HUES48 (cell line): ENCODE measurements around the gene TEAD1.
A peak's percentile ranks its signal among the peaks of the same experiment; 100 is the strongest.

Experiments
- H3K27ac ChIP-seq: one replicate; pipeline ENCODE4 v1.7.0; 2013; ENCODE audit warnings: low read depth, low read length, inconsistent platforms
- H3K27me3 ChIP-seq: 2 replicates; pipeline ENCODE4 v1.6.1; 2013; ENCODE audit warnings: mild to moderate bottlenecking, low read length; ENCODE audit not compliant: control insufficient read depth, insufficient read depth
- H3K36me3 ChIP-seq: 2 replicates; pipeline ENCODE4 v1.6.1; 2013; ENCODE audit warnings: low read length; ENCODE audit not compliant: control insufficient read depth, insufficient read depth
- H3K4me1 ChIP-seq: 2 replicates; pipeline ENCODE4 v1.6.1; 2013; ENCODE audit warnings: mild to moderate bottlenecking, low read length; ENCODE audit not compliant: control insufficient read depth, insufficient read depth
- H3K4me3 ChIP-seq: 2 replicates; pipeline ENCODE4 v1.5.1; 2013; ENCODE audit warnings: mild to moderate bottlenecking, low read depth, low read length
- H3K9ac ChIP-seq: 2 replicates; pipeline ENCODE4 v1.6.1; 2013; ENCODE audit warnings: mild to moderate bottlenecking, low read depth, low read length, moderate library complexity
- H3K9me3 ChIP-seq: 2 replicates; pipeline ENCODE4 v1.6.1; 2013; ENCODE audit warnings: low read length; ENCODE audit not compliant: control insufficient read depth, insufficient read depth

TEAD1 gene

GRCh38 chr11:12888525-12889158 is 214.4 kb downstream of the TEAD1 start:
- Histone ChIP-seq H3K27ac (no peak overlapping the region), H3K9me3 (no peaks in the 10 kb centered on the region), H3K4me1 (peaks cover 7% of the 10 kb centered on the region), H3K4me3 (no peak overlapping the region), H3K36me3 (peaks cover 36% of the 10 kb centered on the region), H3K27me3 (no peaks in the 10 kb centered on the region), H3K9ac (no peak overlapping the region)

- peaks cover 32% of the 10 kb centered on the region for H3K36me3 ChIP-seq
- no peak overlapping the region for H3K4me3 ChIP-seq
- no peak overlapping the region for H3K27ac ChIP-seq
- peaks cover 12% of the 10 kb centered on the region for H3K4me1 ChIP-seq
- no peak overlapping the region for H3K9ac ChIP-seq
- H3K27me3 ChIP-seq = no peaks in the 10 kb centered on the region
- H3K9me3 ChIP-seq = no peaks in the 10 kb centered on the region
These were observed 215.0 kb downstream of the TEAD1 start for GRCh38 chr11:12889243-12889642.

- Histone ChIP-seq H3K9me3 (no peaks in the 10 kb centered on the region), H3K36me3 (peaks cover 28% of the 10 kb centered on the region), H3K27me3 (no peaks in the 10 kb centered on the region), H3K4me3 (no peak overlapping the region), H3K27ac (no peak overlapping the region), H3K9ac (no peak overlapping the region), H3K4me1 (peaks cover 22% of the 10 kb centered on the region)
These were observed 216.3 kb downstream of the TEAD1 start for GRCh38 chr11:12890476-12890875.

DNA sequence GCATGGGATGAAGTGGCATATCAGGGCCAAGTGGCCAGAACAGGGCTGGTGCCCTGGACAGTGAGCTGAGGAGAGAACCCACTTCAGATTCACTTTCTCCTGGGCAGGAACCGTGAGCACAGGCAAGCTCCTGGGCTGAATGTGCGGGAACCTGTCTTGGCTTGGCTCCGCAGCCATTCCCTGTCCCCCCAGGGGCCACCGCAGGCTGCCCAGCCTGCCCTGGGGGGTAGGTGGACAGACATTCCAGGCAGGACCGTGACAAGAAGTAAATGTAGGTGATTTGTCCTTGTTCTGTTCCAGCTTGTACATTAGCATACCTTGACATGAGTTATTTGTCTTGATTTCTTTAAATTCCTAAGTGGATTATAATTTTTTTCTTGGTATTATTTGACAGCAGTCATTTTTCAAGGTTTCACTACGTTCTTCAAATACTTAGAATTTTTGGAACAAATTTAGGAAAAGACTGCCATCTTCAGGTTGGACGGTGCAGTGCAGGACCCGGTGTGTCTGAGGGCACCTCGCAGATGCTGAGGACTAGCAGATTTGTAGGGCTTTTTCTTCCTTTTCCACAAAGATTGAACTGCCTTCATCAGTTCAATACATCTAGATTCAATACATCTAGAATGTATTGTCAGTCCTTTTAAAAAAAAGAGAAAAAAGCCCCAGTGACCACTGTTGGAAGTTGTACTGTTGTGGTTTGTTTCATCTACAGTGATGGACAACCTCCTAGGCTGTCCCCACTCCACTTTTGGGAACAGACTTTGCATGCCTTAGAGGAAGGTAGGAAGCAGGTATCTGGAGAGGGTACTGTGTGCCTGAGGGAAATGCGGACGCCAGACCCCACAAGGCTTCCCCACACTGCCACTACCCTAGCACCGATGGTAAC is 219.8 kb downstream of the TEAD1 start:
- no peaks in the 10 kb centered on the region for H3K27me3 ChIP-seq
- peaks cover 17% of the 10 kb centered on the region for H3K4me1 ChIP-seq
- no peaks in the 10 kb centered on the region for H3K9me3 ChIP-seq
- peaks cover 29% of the 10 kb centered on the region for H3K36me3 ChIP-seq
- H3K27ac ChIP-seq = peak overlapping the region; percentile 64
- no peak overlapping the region for H3K4me3 ChIP-seq
- no peak overlapping the region for H3K9ac ChIP-seq

- Histone ChIP-seq H3K36me3 (peaks cover 38% of the 10 kb centered on the region), H3K9me3 (no peaks in the 10 kb centered on the region), H3K27ac (no peak overlapping the region), H3K9ac (no peak overlapping the region), H3K4me3 (no peak overlapping the region), H3K4me1 (peaks cover 18% of the 10 kb centered on the region), H3K27me3 (no peaks in the 10 kb centered on the region)
These were observed 223.2 kb downstream of the TEAD1 start for GRCh38 chr11:12897390-12897789.

- Histone ChIP-seq H3K27me3 (no peaks in the 10 kb centered on the region), H3K4me3 (no peak overlapping the region), H3K27ac (no peak overlapping the region), H3K36me3 (peaks cover 43% of the 10 kb centered on the region), H3K9ac (no peak overlapping the region), H3K9me3 (no peaks in the 10 kb centered on the region), H3K4me1 (peaks cover 23% of the 10 kb centered on the region)
These were observed 223.6 kb downstream of the TEAD1 start for GRCh38 chr11:12897867-12898266.

- no peak overlapping the region for H3K27ac ChIP-seq
- no peak overlapping the region for H3K4me3 ChIP-seq
- H3K36me3 ChIP-seq = peaks cover 53% of the 10 kb centered on the region
- H3K4me1 ChIP-seq = peaks cover 9% of the 10 kb centered on the region
- no peaks in the 10 kb centered on the region for H3K9me3 ChIP-seq
- H3K9ac ChIP-seq = no peak overlapping the region
- no peaks in the 10 kb centered on the region for H3K27me3 ChIP-seq
These were observed 226.3 kb downstream of the TEAD1 start for GRCh38 chr11:12900496-12900895.

- peaks cover 9% of the 10 kb centered on the region for H3K4me1 ChIP-seq
- H3K4me3 ChIP-seq = no peak overlapping the region
- H3K36me3 ChIP-seq = peaks cover 51% of the 10 kb centered on the region
- H3K27ac ChIP-seq = no peak overlapping the region
- H3K27me3 ChIP-seq = no peaks in the 10 kb centered on the region
- H3K9ac ChIP-seq = no peak overlapping the region
- H3K9me3 ChIP-seq = no peaks in the 10 kb centered on the region
These were observed 227.1 kb downstream of the TEAD1 start for GRCh38 chr11:12901272-12901671.

DNA sequence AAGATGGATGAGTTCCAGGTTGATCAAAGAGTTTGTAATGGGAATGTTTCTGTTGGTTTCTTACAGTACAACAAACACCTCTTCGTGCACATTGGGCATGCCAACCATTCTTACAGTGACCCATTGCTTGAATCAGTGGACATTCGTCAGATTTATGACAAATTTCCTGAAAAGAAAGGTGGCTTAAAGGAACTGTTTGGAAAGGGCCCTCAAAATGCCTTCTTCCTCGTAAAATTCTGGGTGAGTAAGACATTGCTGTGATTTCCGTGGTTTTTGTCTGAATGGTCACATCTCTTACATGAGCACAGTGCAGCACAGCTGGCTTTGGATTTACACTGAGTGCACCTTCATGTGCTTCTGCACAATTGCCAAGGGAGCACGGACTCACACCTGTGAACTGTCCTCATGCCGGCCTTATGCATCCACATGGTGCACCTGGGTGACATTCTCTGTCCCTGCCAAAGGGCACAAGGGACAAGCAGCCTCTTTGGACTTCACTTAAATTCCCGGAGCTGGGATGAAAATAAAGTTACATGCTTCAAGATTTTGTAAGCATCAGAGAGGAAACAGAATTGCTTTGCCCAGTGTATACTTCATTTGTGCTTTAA is 227.8 kb downstream of the TEAD1 start:
- no peak overlapping the region for H3K4me3 ChIP-seq
- H3K27ac ChIP-seq = peak overlapping the region; percentile 79
- no peak overlapping the region for H3K9ac ChIP-seq
- peaks cover 44% of the 10 kb centered on the region for H3K36me3 ChIP-seq
- no peaks in the 10 kb centered on the region for H3K9me3 ChIP-seq
- no peaks in the 10 kb centered on the region for H3K27me3 ChIP-seq
- H3K4me1 ChIP-seq = peaks cover 9% of the 10 kb centered on the region

DNA sequence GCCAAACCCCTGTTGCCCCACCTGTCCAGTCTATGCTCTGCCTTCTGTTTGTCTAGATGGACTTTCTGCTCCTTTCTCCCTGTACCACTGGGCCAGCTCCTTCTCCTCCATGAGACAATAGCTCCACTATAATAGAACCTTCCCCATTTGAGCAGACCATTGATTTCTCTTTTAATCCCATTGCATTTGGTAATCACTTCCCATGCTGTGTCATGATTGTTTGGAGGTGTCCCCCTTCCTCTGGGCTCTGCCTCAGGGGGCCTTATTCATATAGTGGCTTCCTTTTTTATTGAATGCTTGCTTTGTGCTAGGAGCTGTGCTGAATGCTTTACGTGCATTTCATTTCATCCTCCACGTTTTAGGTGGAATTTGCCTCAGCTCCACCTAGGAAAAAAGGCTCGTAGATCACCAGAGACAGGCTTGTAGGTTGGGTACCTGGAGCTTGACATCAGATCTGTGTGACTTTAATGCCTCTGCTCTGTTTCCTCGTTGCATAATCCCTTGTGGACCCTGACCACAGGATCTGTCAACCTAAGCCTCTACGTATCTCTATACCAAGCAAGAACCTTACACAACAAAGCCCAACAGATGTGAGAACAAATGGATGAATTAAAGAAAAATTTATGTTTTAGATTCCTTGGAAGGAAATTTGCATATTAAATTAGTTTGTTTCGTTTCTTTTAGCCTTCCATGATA is 228.7 kb downstream of the TEAD1 start:
- Histone ChIP-seq H3K9me3 (no peaks in the 10 kb centered on the region), H3K9ac (no peak overlapping the region), H3K36me3 (peaks cover 36% of the 10 kb centered on the region), H3K27me3 (no peaks in the 10 kb centered on the region), H3K4me1 (peaks cover 9% of the 10 kb centered on the region), H3K27ac (peak overlapping the region; percentile 79), H3K4me3 (no peak overlapping the region)
